HG02973 (cell line): ENCODE results near the gene ANKRD11.

Experiments
- ATAC-seq: cut with Tn5 transposase; IDR thresholded peaks from one replicate; pipeline ENCODE4 v1.9.1; 2021; ENCODE audit warnings: moderate library complexity; ENCODE audit not compliant: unreplicated experiment

ANKRD11 gene

GRCh38 chr16:89319886-89320781 is 170.2 kb downstream of the ANKRD11 start:
- ATAC-seq = no peak

DNA sequence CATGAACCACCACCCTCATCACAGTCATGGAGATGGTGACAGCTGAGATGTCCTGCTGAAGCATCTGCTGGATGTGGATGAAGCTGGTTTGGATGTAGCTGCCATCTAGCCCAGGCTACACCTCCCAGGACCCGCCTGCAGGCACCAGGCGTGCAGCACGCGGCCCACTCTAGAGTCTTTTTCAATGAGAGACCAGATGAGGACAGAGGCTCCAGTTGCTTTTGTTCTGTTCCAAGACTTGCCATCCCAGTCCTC is 170.8 kb downstream of the ANKRD11 start:
- ATAC-seq = no peak

- ATAC-seq = no peak
Measured at GRCh38 chr16:89318871-89319630, 171.3 kb downstream of the ANKRD11 start.

GRCh38 chr16:89318430-89318758 is 172.0 kb downstream of the ANKRD11 start:
- ATAC-seq = no peak

GRCh38 chr16:89317729-89318429 is 172.5 kb downstream of the ANKRD11 start:
- no peak for ATAC-seq

DNA sequence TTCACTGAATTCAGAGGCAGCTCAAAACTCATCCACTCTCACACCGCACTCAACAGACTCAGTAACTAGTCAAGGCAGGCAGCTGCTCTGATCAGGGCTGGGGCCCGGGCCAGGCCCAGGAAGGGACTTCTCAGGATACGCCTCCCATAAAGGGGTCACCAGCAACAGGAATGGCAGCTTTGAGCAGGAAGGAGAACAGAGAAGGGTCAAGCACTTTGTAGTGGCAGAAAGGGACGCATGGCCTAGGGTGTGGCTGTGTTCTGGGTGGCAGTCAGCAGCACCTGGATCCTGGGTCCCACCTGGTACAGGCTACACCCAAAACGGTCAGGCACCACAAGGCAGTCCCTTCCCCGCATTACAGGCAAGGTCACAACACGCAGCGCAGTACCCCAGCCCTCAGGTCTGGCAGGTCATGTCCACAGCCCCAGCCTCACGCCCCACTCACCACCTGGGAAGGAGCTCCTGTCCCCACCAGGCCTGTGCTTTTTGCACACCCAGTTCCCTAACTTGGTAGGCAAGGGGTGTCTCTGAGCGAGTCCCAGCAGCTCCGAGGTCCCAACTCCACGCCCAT is 173.2 kb downstream of the ANKRD11 start:
- no peak for ATAC-seq

- ATAC-seq = no peak
Measured at GRCh38 chr16:89316701-89317100, 173.7 kb downstream of the ANKRD11 start.

DNA sequence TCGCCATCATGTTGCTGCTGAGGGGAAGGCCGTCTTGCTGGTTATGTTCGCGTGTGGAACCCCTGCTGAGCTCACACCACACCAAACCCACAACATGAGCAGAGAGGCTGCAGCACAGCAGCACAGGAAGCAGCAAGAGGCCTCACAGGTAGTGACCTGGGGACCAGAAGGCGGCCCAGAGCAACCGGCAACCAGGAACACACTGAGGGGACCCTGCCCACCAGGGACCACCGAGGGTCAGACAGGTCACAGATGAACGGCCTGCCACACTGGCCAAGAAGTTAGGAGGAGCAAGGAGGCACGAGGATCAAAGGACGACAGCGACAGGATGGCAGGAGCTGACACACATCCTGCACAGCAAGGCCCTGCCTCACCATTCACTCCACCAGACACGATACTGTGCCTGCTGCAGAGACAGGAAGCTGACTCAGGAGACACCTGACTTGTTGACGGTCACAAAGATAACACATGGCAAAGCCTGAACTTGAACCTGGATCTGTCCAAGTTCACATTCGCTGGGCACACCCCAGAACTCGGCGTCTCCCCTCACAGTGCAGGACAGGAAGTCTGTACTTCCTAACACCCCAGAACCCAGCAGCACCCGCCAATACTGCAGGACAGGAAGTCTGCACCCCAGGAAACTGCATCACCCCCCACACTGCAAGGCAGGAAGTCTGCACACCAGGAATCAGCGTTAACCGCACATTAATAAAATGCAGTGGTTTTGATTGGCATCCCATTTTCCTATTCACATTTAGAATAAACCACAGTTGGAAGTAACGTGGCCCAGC is 174.4 kb downstream of the ANKRD11 start:
- no peak for ATAC-seq

DNA sequence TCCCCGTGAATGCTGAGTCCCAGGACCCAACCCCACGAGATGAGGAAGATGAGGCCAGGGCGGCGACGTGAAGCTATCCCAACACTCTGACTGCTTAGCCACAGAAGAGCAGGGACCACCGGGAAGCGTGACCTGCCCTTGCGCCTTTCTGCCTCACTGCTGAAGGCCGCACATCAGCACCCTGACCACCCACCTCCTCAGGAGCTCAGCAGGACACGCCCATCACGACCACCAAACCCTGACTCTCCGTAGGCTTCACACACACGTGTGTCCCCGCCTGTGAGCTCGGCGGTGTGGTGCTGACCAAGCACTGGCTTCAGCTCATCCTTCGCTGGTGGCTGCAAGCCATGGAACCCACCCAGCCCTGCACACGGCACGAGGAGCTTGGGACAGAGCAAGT is 175.1 kb downstream of the ANKRD11 start:
- no peak for ATAC-seq

DNA sequence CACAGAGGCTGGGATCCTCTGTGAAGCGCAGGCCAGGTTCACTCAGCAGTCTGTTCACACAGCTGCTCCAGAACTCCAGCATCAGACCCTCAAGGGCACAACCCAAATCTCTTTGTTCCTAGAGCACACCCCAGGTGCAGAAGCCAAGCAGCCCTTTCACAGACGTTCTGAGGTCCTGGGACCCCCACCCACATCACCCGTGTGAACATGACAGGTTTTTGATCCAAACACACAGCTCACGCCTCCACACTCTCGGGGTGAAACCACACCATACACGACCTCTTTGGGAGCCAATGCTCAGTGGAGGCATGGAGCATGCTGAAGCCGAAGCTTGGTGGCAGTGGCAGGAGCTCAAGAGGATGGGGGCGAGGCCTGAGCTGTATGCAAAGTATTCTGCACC is 175.5 kb downstream of the ANKRD11 start:
- ATAC-seq = no peak

GRCh38 chr16:89314357-89314756 is 176.0 kb downstream of the ANKRD11 start:
- no peak for ATAC-seq

DNA sequence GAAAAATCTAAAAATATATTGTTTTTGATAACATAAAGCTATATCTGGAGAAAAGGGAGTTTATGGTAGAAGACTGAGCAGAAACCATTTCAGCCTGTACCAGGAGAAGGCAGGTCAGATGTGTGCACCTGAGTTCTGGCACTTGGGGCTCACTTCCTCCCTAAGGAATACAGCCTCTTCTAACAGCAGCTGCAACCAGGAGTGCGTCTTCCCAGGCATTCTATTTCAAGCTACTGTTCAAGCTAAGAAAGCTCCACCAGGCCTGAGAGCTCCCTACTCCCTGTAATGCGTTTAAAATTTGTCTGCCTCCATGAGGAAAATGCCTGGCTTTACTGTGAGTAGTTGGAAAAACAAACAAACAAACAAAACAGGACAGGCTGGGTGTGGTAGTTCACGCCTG is 176.8 kb downstream of the ANKRD11 start:
- no peak for ATAC-seq

GRCh38 chr16:89312598-89313299 is 177.6 kb downstream of the ANKRD11 start:
- ATAC-seq = no peak

DNA sequence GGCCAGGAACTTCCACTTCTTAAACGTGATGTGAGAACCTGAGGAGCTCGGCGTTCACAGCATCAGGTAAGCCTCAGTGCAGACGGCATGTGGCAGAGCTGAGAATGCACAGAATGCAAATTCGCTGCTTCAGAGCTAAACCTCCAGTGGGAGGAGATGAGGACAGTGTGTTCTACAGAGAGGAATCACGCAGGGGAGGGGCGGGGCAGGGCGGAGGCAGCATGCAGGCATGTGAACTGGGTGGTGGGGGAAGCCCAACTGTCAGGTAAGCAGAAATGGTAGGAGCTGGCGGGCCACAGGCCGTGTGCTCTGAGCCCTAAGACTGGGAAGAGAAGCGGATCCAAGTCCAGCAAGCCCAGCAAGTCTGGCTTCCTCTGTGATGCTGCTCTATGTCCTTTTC is 178.2 kb downstream of the ANKRD11 start:
- no peak for ATAC-seq

- ATAC-seq = no peak
Measured at GRCh38 chr16:89311636-89312035, 178.7 kb downstream of the ANKRD11 start.

DNA sequence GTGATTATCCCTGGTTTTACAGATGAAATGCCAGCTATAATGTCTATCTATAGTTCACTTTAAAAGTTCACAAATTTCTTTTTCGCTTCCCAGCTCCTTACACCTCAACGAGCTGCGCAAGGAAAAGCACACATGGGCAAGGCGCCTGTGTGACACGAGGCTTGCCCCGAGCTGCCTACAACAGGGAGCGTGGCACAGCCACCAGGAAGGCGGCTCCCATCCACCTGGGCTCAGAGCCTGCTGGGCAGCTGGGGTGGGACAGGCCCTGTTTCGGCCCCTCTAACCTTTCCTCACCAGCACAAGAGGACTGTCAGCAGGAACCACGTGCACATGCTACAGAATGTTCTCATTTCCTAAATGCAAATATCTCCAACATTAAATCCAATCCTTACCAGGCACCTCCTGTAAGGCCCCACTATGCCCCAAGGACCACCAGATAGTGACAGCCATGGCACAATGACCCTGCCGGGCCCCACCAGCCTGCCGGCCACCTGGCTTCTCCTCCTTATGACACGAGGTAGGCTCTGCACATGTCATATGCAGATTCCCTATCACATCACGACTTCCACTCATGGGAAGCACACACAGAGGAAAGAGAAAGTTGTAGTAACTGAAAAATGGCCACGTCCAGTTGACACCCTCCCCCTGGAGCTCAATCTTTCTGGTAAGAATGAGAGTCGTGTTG is 180.8 kb downstream of the ANKRD11 start:
- no peak for ATAC-seq

DNA sequence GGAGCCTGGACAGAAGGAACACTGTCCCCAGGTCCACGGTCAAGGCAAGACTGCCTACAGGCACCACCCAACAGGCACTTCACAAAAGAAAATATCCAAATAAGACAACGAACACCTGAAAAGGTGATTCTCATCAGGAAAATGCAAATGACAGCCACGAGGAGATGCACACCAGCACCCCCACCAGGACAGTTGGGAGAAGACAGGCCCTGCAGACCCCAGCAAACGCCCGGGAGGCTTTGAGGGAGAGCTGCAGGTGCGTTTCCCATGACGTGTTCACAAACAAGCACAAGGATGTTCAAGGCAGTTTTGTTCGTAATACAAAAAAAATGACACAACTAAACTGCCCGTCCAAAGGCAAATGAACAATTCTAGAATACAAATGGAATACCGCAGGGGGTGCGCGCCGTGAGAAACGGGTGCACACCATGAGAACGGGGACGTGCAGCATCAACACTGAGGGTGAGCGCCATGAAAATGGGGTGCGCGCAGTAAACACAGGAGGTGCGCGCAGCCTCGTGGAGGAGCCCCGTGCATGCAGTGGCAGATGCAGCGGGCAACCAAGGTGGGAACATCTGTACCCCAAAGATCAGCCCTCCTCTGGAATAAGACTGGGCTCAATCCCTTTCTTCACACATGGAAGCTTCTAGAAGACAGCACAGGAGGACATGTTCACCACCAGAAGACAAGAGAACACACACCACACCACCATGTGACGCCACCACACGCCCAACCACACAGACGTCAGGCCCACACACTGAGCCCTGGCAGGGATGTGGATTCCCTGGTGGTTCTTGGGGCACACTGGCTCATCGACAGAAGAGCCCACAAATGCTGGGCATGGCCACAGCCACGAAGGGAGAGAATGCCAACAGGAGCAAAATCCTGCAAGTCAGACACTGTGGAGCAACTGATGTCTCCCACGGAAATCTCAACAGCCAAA is 181.7 kb downstream of the ANKRD11 start:
- ATAC-seq = no peak

DNA sequence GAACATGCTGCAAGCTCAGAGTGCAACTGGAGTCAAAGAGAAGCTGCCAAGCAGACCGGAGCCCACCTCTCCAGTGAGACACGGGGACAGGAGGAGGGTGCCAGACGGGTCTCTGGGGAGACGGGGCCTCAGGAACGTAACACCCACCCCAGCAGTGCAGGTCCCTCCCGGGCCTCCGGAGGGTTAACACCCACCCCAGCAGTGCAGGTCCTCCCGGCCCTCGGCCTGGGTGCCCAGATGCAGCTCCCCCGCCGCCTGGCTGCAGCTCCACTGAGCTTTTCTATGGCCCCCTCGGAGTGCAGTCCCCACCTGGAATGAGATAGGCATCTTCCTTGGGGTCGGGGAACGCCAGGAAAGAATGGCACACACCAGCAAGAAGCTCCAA is 182.9 kb downstream of the ANKRD11 start:
- ATAC-seq = no peak
